Measurements from ENCODE around the gene TADA2A. TPM values are rescaled to one million over a fixed set of nuclear protein-coding genes. Genes with fewer than 3 reads are reported as not detected.

TADA2A gene
- 35.8 and 53.5 TPM in 2 replicates for total RNA-seq (2014; rRNA removed; shearing (Covaris generic))
- total RNA-seq (2022) = 44.5 and 46.3 TPM in 2 replicates
- Bru-seq, nascent RNA = percentile 73 among the genes with signal in this experiment
- percentile 68 among the genes with signal in this experiment for BruChase-seq, experiment 1, labeled RNA remaining after a 6-hour chase
- BruChase-seq, experiment 2, labeled RNA remaining after a 2-hour chase = percentile 69 among the genes with signal in this experiment
- long read RNA-seq, full-length matches to known transcripts = 3 of 18 reads
- long read RNA-seq, partial matches to known transcripts = 2 of 18 reads
- long read RNA-seq, other reads (novel, unspliced or antisense) = 13 of 18 reads

GRCh38 chr17:37406635-37407461 is at the start of gene TADA2A, which contains the start of gene ACACA:
TADA2A (plus strand) TSS chr17:37406886; CDS start chr17:37411366, 4,480 bp downstream.
ACACA (minus strand) TSS chr17:37406836; CDS start chr17:37406299, 537 bp downstream.
- DNase-seq (ENCODE audit: low spot score) = peak; percentile 86
- H3K9me3 ChIP-seq (ENCODE audit: low read length) = no peaks in the 10 kb centered on the region
- peak within 1 kb of the TSS; percentile 99 for H3K4me3 ChIP-seq (ENCODE audit: low read depth, low read length, poor library complexity, severe bottlenecking)
- no peak for TF ChIP-seq EZH2phosphoT487 (IDR thresholded peaks at IDR 0.05; ENCODE audit: borderline replicate concordance, low read depth, low read length)
- TF ChIP-seq CTCF (conservative IDR thresholded peaks at IDR 0.05; ENCODE audit: low read length) = 0 out of 2 replicates have a peak, but pooled peaks have one; percentile 10
- no peaks in the 10 kb centered on the region for H4K20me1 ChIP-seq (ENCODE audit: insufficient read depth, low read length)
- H3K36me3 ChIP-seq (ENCODE audit: insufficient read depth, low read length) = peaks cover 35% of the 10 kb centered on the region
- intact Hi-C loops (cut with micrococcal nuclease; ENCODE audit: unreplicated experiment) = loop anchor here (2.0 kb wide), 2 partner anchors 48 to 82 kb away; partner anchors contain the start of gene DUSP14
- H3K9me2 ChIP-seq (ENCODE audit: insufficient read depth, low read length) = no peaks in the 10 kb centered on the region
- POLR2A ChIA-PET = interaction anchor here (0.6 to 1.0 kb wide), 6 partner anchors 11 to 403 kb away, joined by 3 to 5 read pairs (median 4); no protein-coding TSS in a partner anchor
- CTCF ChIA-PET (ENCODE audit: unreplicated experiment) = no interaction called here
- H3K79me2 ChIP-seq (ENCODE audit: insufficient read depth, low read depth, low read length) = peaks cover 40% of the 10 kb centered on the region
- peak within 1 kb of the TSS; percentile 92 for H2AFZ ChIP-seq (ENCODE audit: low read length)
- peak within 1 kb of the TSS; percentile 92 for H3K4me2 ChIP-seq (ENCODE audit: low read length)
- peak within 1 kb of the TSS; percentile 70 for H3K27ac ChIP-seq (ENCODE audit: low read depth, low read length, poor library complexity, severe bottlenecking)
- no TSS peak for BruUV-seq (replicated peaks)
- H3K4me1 ChIP-seq (ENCODE audit: insufficient read depth, low read length, poor library complexity, severe bottlenecking) = peaks cover 24% of the 10 kb centered on the region

GRCh38 chr17:37358098-37358829 is 48.4 kb upstream of the TADA2A start:
- CTCF ChIA-PET (ENCODE audit: unreplicated experiment) = no interaction called here
- intact Hi-C loops (cut with micrococcal nuclease; ENCODE audit: unreplicated experiment) = loop anchor here (2.0 to 5.0 kb wide), 5 partner anchors 49 to 806 kb away; partner anchors contain the start of genes AATF, ACACA, DUSP14 and SYNRG

More at GRCh38 chr17:37358098-37358829, 48.4 kb upstream of the TADA2A start:
- no peaks in the 10 kb centered on the region for H3K9me3 ChIP-seq (ENCODE audit: low read length)
- POLR2A ChIA-PET = interaction anchor here (0.6 to 0.9 kb wide), 3 partner anchors 9 to 461 kb away, joined by 3 to 6 read pairs (median 5); no protein-coding TSS in a partner anchor
- TF ChIP-seq CTCF (conservative IDR thresholded peaks at IDR 0.05; ENCODE audit: low read length) (no peak), EZH2phosphoT487 (IDR thresholded peaks at IDR 0.05; ENCODE audit: borderline replicate concordance, low read depth, low read length) (no peak)
- H3K36me3 ChIP-seq (ENCODE audit: insufficient read depth, low read length) = peaks cover 22% of the 10 kb centered on the region
- 0 out of 2 replicates have a peak, but pooled peaks cover 6% of the 10 kb centered on the region for H4K20me1 ChIP-seq (ENCODE audit: insufficient read depth, low read length)
- BruUV-seq (replicated peaks) = no TSS peak
- H3K4me1 ChIP-seq (ENCODE audit: insufficient read depth, low read length, poor library complexity, severe bottlenecking) = peaks cover 28% of the 10 kb centered on the region
- H3K9me2 ChIP-seq (ENCODE audit: insufficient read depth, low read length) = no peaks in the 10 kb centered on the region
- peak; percentile 53 for DNase-seq (ENCODE audit: low spot score)
- H3K4me3 ChIP-seq (ENCODE audit: low read depth, low read length, poor library complexity, severe bottlenecking) = peak overlapping the region; percentile 78
- H3K4me2 ChIP-seq (ENCODE audit: low read length) = peak overlapping the region; percentile 96
- peak overlapping the region; percentile 21 for H3K27ac ChIP-seq (ENCODE audit: low read depth, low read length, poor library complexity, severe bottlenecking)
- H2AFZ ChIP-seq (ENCODE audit: low read length) = peak overlapping the region; percentile 45; the same call in 1 of the 2 replicates
- peaks cover 53% of the 10 kb centered on the region for H3K79me2 ChIP-seq (ENCODE audit: insufficient read depth, low read depth, low read length)
